A673 (cell line): ENCODE results near the gene APEH.

Experiments used
- EZH2 ChIP-seq: fragments of 200-600 bp; sonication (generic); IDR thresholded peaks from 2 replicates; pipeline ENCODE4 v1.6.1; 2017; ENCODE audit warnings: borderline replicate concordance, low read depth, mild to moderate bottlenecking, mixed read lengths, antibody characterized with exemption, low read length; ENCODE audit not compliant: poor library complexity, severe bottlenecking
- TF ChIP-seq, protein P1 (sequence below): fragments of 300-800, 200-600 bp; sonication (generic); conservative IDR thresholded peaks from 2 replicates; pipeline ENCODE4 v1.5.1; 2017; ENCODE audit warnings: low read depth, mild to moderate bottlenecking, antibody characterized with exemption, low read length, moderate library complexity, mixed read lengths

DNA sequence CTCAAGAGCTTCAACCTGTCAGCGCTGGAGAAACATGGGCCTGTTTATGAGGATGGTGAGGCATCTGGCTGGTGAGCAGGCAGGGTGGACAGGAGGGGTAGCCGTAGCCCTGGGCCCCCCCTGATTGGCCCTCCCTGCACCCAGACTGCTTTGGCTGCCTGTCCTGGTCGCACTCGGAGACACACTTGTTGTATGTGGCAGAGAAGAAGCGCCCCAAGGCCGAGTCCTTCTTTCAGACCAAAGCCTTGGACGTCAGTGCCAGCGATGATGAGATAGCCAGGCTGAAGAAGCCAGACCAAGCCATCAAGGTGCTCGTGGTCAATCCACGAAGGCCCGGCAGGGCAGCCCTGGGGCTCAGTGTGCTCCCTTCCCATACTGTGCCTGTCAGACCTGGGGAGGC lies 1.8 kb downstream of the APEH start:
- TF ChIP-seq, protein P1, sequence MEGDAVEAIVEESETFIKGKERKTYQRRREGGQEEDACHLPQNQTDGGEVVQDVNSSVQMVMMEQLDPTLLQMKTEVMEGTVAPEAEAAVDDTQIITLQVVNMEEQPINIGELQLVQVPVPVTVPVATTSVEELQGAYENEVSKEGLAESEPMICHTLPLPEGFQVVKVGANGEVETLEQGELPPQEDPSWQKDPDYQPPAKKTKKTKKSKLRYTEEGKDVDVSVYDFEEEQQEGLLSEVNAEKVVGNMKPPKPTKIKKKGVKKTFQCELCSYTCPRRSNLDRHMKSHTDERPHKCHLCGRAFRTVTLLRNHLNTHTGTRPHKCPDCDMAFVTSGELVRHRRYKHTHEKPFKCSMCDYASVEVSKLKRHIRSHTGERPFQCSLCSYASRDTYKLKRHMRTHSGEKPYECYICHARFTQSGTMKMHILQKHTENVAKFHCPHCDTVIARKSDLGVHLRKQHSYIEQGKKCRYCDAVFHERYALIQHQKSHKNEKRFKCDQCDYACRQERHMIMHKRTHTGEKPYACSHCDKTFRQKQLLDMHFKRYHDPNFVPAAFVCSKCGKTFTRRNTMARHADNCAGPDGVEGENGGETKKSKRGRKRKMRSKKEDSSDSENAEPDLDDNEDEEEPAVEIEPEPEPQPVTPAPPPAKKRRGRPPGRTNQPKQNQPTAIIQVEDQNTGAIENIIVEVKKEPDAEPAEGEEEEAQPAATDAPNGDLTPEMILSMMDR = no peak
- TF ChIP-seq EZH2 = no peak
